D721Med (cell line): ENCODE measurements around the gene RBM41.

ENCODE experiments used
- DNase-seq: peaks from one replicate; pipeline ENCODE4 v3.0.0; 2011; ENCODE audit warnings: low spot score; ENCODE audit not compliant: insufficient read length
- FAIRE-seq: peaks from 2 replicates; lab custom pipeline; 2011; peaks lifted over from hg19 to GRCh38; lab: Jason Lieb, UNC
- CTCF ChIP-seq: IDR thresholded peaks from 2 replicates; pipeline ENCODE4 v1.5.1; 2012; ENCODE audit warnings: mild to moderate bottlenecking, control low read depth; ENCODE audit not compliant: insufficient read depth; ENCODE audit errors: missing control alignments

Gene RBM41

GRCh38 chrX:107146670-107147069 is 28.0 kb upstream of the RBM41 start:
- DNase-seq (no peak), FAIRE-seq (no peak)
- no peak for TF ChIP-seq CTCF

- no peak for FAIRE-seq
- no peak for DNase-seq
Observed at GRCh38 chrX:107135965-107136307, 17.3 kb upstream of the RBM41 start.

GRCh38 chrX:107135049-107135964 is 16.7 kb upstream of the RBM41 start:
- no peak for FAIRE-seq
- TF ChIP-seq CTCF: no peak
- DNase-seq: no peak

More at GRCh38 chrX:107135965-107136307, 17.3 kb upstream of the RBM41 start:
- no peak for TF ChIP-seq CTCF

- no peak for TF ChIP-seq CTCF
- no peak for FAIRE-seq
- DNase-seq: no peak
Observed at GRCh38 chrX:107123750-107124149, 5.1 kb upstream of the RBM41 start.

- TF ChIP-seq CTCF: no peak
- DNase-seq (no peak), FAIRE-seq (no peak)
Observed at GRCh38 chrX:107119283-107119682, 661 bp upstream of the RBM41 start.

- no peak for TF ChIP-seq CTCF
- no peak for FAIRE-seq
- DNase-seq: no peak
Observed at GRCh38 chrX:107117993-107118321, 665 bp downstream of the RBM41 start.

GRCh38 chrX:107107459-107107858 is 11.2 kb downstream of the RBM41 start:
- no peak for DNase-seq
- FAIRE-seq: no peak
- TF ChIP-seq CTCF: no peak
